ENCODE results near the gene HECTD2. TPM values are rescaled to one million over a fixed set of nuclear protein-coding genes. Genes with fewer than 3 reads are reported as not detected.

HECTD2 gene
- total RNA-seq, 2 donors from 2014 or later: 2.5 to 5.6 TPM

DNA sequence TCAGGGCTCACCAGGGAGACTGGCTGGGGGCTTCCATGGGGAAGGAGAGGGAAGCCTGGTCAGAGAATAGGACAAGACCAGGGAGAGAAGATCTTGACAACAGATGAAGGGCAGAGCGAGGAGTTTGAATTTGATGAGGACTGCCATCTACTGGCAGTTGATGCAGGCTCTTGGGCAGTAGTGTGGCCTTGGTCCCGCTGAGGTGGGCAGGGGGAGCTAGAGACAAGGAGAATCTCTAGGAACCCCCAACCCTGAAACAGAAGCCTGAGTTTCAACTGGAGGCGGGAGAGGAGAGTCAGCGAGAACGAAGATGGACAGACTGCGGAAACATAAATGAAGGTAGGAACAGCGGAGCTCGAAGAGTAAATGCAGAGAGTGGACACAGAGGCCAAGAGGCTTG is 141.7 kb downstream of the HECTD2 start:
- Histone ChIP-seq H3K9ac (ENCODE audit: low read depth in 2 of 2, low read length in 2 of 2) (no peak overlapping the region), H3K36me3 (no peaks in the 10 kb centered on the region), H3K27ac (no peak overlapping the region), H3K4me1 (no peaks in the 10 kb centered on the region), H3K9me3 (no peaks in the 10 kb centered on the region), H3K4me3 (no peak overlapping the region), H3K27me3 (no peaks in the 10 kb centered on the region)
- TF ChIP-seq CTCF (IDR thresholded peaks at IDR 0.05): no peak
- DNase-seq: peak; percentile 46
- intact Hi-C loops (cut with DNase I): loop anchor here (5.0 to 10.0 kb wide), 2 partner anchors 85 to 167 kb away; no protein-coding TSS in a partner anchor

- Histone ChIP-seq H3K9ac (ENCODE audit: low read depth in 2 of 2, low read length in 2 of 2) (no peak overlapping the region), H3K27ac (no peak overlapping the region), H3K4me1 (peaks cover 5% of the 10 kb centered on the region), H3K27me3 (no peaks in the 10 kb centered on the region), H3K36me3 (no peaks in the 10 kb centered on the region), H3K4me3 (no peak overlapping the region), H3K9me3 (no peaks in the 10 kb centered on the region)
- DNase-seq: no peak
- TF ChIP-seq CTCF (IDR thresholded peaks at IDR 0.05): peak; percentile 23
- intact Hi-C loops (cut with DNase I): loop anchor here (5.0 to 10.0 kb wide), 2 partner anchors 85 to 168 kb away; no protein-coding TSS in a partner anchor
These were observed 142.3 kb downstream of the HECTD2 start for GRCh38 chr10:91552274-91553095.

DNA sequence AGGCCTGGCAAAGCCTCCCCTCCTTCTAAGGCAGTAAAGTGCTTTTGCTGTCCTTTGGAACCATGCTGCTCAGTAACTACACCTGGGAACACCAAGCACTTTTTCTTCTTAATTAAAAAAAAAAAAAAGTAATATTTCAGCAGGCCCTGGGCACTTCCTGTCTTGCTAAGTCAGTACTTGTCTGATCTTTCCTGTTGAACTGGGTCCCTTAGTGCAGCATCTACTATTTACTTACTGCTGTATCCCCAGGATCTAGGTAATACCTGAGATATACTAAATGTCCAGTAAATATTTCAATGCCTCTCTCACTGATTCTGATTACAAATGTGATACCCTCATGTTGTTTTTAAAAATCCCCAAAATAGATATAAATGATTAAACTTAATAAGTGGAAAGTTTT is 145.3 kb downstream of the HECTD2 start:
- Histone ChIP-seq H3K27ac (no peak overlapping the region), H3K27me3 (no peaks in the 10 kb centered on the region), H3K9me3 (no peaks in the 10 kb centered on the region), H3K36me3 (no peaks in the 10 kb centered on the region), H3K4me3 (no peak overlapping the region), H3K9ac (ENCODE audit: low read depth in 2 of 2, low read length in 2 of 2) (no peak overlapping the region), H3K4me1 (peaks cover 5% of the 10 kb centered on the region)
- no peak for DNase-seq
- TF ChIP-seq CTCF (IDR thresholded peaks at IDR 0.05): no peak
- intact Hi-C loops (cut with DNase I): loop anchor here (10.0 kb wide), 1 partner anchor 171 kb away; no protein-coding TSS in a partner anchor

- TF ChIP-seq CTCF (IDR thresholded peaks at IDR 0.05): no peak
- Histone ChIP-seq H3K27ac (peak overlapping the region; percentile 6), H3K4me3 (no peak overlapping the region), H3K36me3 (no peaks in the 10 kb centered on the region), H3K27me3 (no peaks in the 10 kb centered on the region), H3K9me3 (no peaks in the 10 kb centered on the region), H3K9ac (ENCODE audit: low read depth in 2 of 2, low read length in 2 of 2) (no peak overlapping the region), H3K4me1 (peaks cover 5% of the 10 kb centered on the region)
- peak; percentile 37 for DNase-seq
- intact Hi-C loops (cut with DNase I): loop anchor here (10.0 kb wide), 1 partner anchor 172 kb away; no protein-coding TSS in a partner anchor
These were observed 146.8 kb downstream of the HECTD2 start for GRCh38 chr10:91556691-91557566.

DNA sequence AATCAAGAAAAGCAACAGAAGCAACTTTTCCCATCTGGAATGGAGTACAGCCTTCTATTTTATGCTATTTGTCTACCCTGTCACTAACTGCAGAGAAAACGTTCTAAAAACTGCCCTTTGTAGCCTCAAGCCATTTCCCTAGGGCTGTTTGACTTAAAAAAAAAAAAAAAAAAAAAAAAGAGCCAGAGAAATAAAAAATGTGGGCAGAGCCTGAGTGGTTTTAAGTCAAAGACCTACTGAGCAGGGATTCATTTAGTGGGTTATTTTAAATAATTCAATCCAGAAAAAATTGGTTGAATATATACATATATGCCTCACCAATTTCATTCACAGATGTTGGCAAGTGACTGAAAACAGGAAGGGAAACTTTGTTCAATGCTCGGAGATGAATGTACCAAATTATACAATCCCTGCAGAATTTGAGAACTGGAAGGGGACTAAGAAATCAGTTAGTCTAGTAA is 147.5 kb downstream of the HECTD2 start:
- no peak for TF ChIP-seq CTCF (IDR thresholded peaks at IDR 0.05)
- Histone ChIP-seq H3K9ac (ENCODE audit: low read depth in 2 of 2, low read length in 2 of 2) (no peak overlapping the region), H3K9me3 (no peaks in the 10 kb centered on the region), H3K27ac (no peak overlapping the region), H3K4me1 (peaks cover 5% of the 10 kb centered on the region), H3K27me3 (no peaks in the 10 kb centered on the region), H3K4me3 (no peak overlapping the region), H3K36me3 (no peaks in the 10 kb centered on the region)
- intact Hi-C loops (cut with DNase I): loop anchor here (10.0 kb wide), 1 partner anchor 173 kb away; no protein-coding TSS in a partner anchor
- DNase-seq: no peak

Measured in colonic mucosa (tissue), 4 donors.